HG02973 (cell line): ENCODE measurements around the gene ABCB9.

Experiments used
- ATAC-seq: cut with Tn5 transposase; IDR thresholded peaks from one replicate; pipeline ENCODE4 v1.9.1; 2021; ENCODE audit warnings: moderate library complexity; ENCODE audit not compliant: unreplicated experiment

Gene ABCB9

GRCh38 chr12:122982477-122982815 lies 16.2 kb upstream of the ABCB9 start:
- ATAC-seq, result no peak

- no peak for ATAC-seq
Measured at GRCh38 chr12:122981587-122982476, 15.6 kb upstream of the ABCB9 start.

GRCh38 chr12:122981036-122981471 lies 14.8 kb upstream of the ABCB9 start:
- ATAC-seq, result no peak

GRCh38 chr12:122980183-122981035 lies 14.1 kb upstream of the ABCB9 start, which contains the start of gene ARL6IP4:
ARL6IP4 (plus strand) TSS chr12:122980681; CDS start chr12:122981140, 459 bp downstream.
- no peak for ATAC-seq

- no peak for ATAC-seq
Measured at GRCh38 chr12:122979908-122980182, 13.6 kb upstream of the ABCB9 start.

GRCh38 chr12:122979001-122979907 lies 13.0 kb upstream of the ABCB9 start:
- ATAC-seq, result no peak

- ATAC-seq, result no peak
Measured at GRCh38 chr12:122978507-122978955, 12.3 kb upstream of the ABCB9 start.

GRCh38 chr12:122977655-122978392 lies 11.6 kb upstream of the ABCB9 start:
- ATAC-seq, result no peak

GRCh38 chr12:122977153-122977552 lies 10.9 kb upstream of the ABCB9 start:
- no peak for ATAC-seq

- ATAC-seq, result no peak
Measured at GRCh38 chr12:122976648-122976975, 10.3 kb upstream of the ABCB9 start.

- ATAC-seq, result no peak
Measured at GRCh38 chr12:122975790-122976647, 9.8 kb upstream of the ABCB9 start.

- ATAC-seq, result peak; percentile 59
Measured at GRCh38 chr12:122974892-122975789, 8.9 kb upstream of the ABCB9 start, which contains the start of gene OGFOD2. OGFOD2 (plus strand) TSS chr12:122975244; CDS start chr12:122975252, 8 bp downstream.

GRCh38 chr12:122974274-122974891 lies 8.1 kb upstream of the ABCB9 start:
- peak; percentile 78 for ATAC-seq

GRCh38 chr12:122969676-122970075 lies 3.4 kb upstream of the ABCB9 start:
- ATAC-seq, result no peak

- ATAC-seq, result no peak
Measured at GRCh38 chr12:122968104-122968503, 1.8 kb upstream of the ABCB9 start.

GRCh38 chr12:122966743-122967550 lies 684 bp upstream of the ABCB9 start:
- ATAC-seq, result no peak

GRCh38 chr12:122965321-122965751 lies 927 bp downstream of the ABCB9 start:
- ATAC-seq, result no peak
